Smooth muscle cell (in vitro differentiated cells): ENCODE measurements around the gene MED13L. TPM values are rescaled to one million over a fixed set of nuclear protein-coding genes. Genes with fewer than 3 reads are reported as not detected.
A peak's percentile ranks its signal among the peaks of the same experiment; 100 is the strongest.

Source experiments
- DNase-seq: peaks from one replicate; lab custom pipeline; 2025; ENCODE audit not compliant: unreplicated experiment; lab: John Stamatoyannopoulos, UW
- H2AFZ ChIP-seq: fragments of 200-600 bp; sonication (generic); 2 replicates; pipeline ENCODE4 v1.6.0; 2016; ENCODE audit warnings: antibody characterized with exemption, low read depth, mild to moderate bottlenecking
- H3F3A ChIP-seq: fragments of 200-600 bp; sonication (generic); 2 replicates; pipeline ENCODE4 v1.6.0; 2017; ENCODE audit warnings: antibody characterized with exemption, low read depth
- H3K27ac ChIP-seq: fragments of 200-600 bp; sonication (generic); 2 replicates; pipeline ENCODE4 v1.5.1; 2016; ENCODE audit warnings: low read depth, mild to moderate bottlenecking
- H3K27me3 ChIP-seq: fragments of 200-600 bp; sonication (generic); 2 replicates; pipeline ENCODE4 v1.6.1; 2016; ENCODE audit warnings: low read depth, mild to moderate bottlenecking
- H3K36me3 ChIP-seq: fragments of 200-600 bp; sonication (generic); 2 replicates; pipeline ENCODE4 v1.5.1; 2016; ENCODE audit warnings: low read depth
- H3K4me1 ChIP-seq: fragments of 200-600 bp; sonication (generic); 2 replicates; pipeline ENCODE4 v1.5.1; 2016; ENCODE audit warnings: low read depth
- H3K4me2 ChIP-seq: fragments of 200-600 bp; sonication (generic); 2 replicates; pipeline ENCODE4 v1.6.0; 2016; ENCODE audit warnings: mild to moderate bottlenecking
- H3K4me3 ChIP-seq: fragments of 200-600 bp; sonication (generic); 2 replicates; pipeline ENCODE4 v1.5.1; 2016; ENCODE audit warnings: mild to moderate bottlenecking
- H3K79me2 ChIP-seq: fragments of 200-600 bp; sonication (generic); 2 replicates; pipeline ENCODE4 v1.6.0; 2016; ENCODE audit warnings: low read depth, mild to moderate bottlenecking
- H3K9ac ChIP-seq: fragments of 200-600 bp; sonication (generic); 2 replicates; pipeline ENCODE4 v1.6.0; 2016; ENCODE audit warnings: low read depth
- H3K9me3 ChIP-seq: fragments of 200-600 bp; sonication (generic); replicated peaks from 2 replicates; pipeline ENCODE4 v1.5.1; 2016; ENCODE audit warnings: low read depth
- H4K20me1 ChIP-seq: fragments of 200-600 bp; sonication (generic); 2 replicates; pipeline ENCODE4 v1.6.0; 2016; ENCODE audit warnings: low read depth
- WGBS: methylation state at CpG from one replicate; pipeline ENCODE4 v1.1.7; 2016; ENCODE audit warnings: low lambda C conversion rate; 5-methylcytosine and 5-hydroxymethylcytosine counted together
- polyA plus RNA-seq: library from polyadenylated mRNA; unstranded; fragments of >200 nt; fragmentation: Nextera tagmentation; extraction: Ambion mirVana; gene quantifications from 2 replicates; pipeline ENCODE4 v1.2.1, GENCODE V29; 2016
- total RNA-seq: library from RNA; depleted of rRNA; stranded (reverse); fragments of >200 nt; gene quantifications from 2 replicates; pipeline ENCODE4 v1.2.3, GENCODE V29; 2014
- TF ChIP-seq, protein P1 (sequence below): fragments of 200-600 bp; sonication (generic); IDR thresholded peaks from 2 replicates; pipeline ENCODE4 v1.5.1; 2017; ENCODE audit warnings: borderline replicate concordance, mild to moderate bottlenecking, antibody characterized with exemption; ENCODE audit not compliant: insufficient read depth, poor library complexity, severe bottlenecking

The MED13L gene
- total and polyA plus RNA-seq, 2 experiments from 2014 or later, result 13.2 to 74.3 TPM

DNA sequence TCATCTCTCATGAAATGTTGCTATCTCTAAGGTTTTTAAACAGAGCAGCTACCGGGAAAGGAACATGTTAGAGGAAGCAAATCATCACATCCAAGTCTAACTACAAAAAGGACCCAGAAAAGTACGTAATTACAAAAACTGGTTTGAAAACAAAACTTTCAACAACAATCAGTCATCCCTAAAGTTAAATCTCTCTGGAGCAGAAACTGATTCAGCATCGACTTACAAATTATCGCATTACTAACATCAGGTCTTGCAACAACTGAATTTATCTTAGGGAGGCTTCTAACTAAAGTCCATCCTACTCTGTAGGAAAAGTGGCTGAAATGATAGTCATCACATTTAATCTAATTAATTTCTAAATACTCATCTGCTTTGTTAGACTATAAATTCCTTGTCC lies 137.0 kb downstream of the MED13L start:
- Histone ChIP-seq H3K4me2 (no peak overlapping the region), H3K27ac (peak overlapping the region; percentile 1)
- no peak for DNase-seq

GRCh38 chr12:116138781-116139180 lies 138.7 kb downstream of the MED13L start:
- Histone ChIP-seq H3K9me3 (no peaks in the 10 kb centered on the region), H3K4me1 (peaks cover 25% of the 10 kb centered on the region), H3F3A (peaks cover 22% of the 10 kb centered on the region), H3K27ac (peak overlapping the region; percentile 61), H3K79me2 (peaks cover 80% of the 10 kb centered on the region), H3K4me2 (peak overlapping the region; percentile 61), H2AFZ (no peak overlapping the region), H3K36me3 (no peaks in the 10 kb centered on the region), H3K4me3 (no peak overlapping the region), H4K20me1 (peaks cover 100% of the 10 kb centered on the region), H3K27me3 (no peaks in the 10 kb centered on the region), H3K9ac (no peak overlapping the region)
- DNase-seq, result no peak
- TF ChIP-seq, protein P1, sequence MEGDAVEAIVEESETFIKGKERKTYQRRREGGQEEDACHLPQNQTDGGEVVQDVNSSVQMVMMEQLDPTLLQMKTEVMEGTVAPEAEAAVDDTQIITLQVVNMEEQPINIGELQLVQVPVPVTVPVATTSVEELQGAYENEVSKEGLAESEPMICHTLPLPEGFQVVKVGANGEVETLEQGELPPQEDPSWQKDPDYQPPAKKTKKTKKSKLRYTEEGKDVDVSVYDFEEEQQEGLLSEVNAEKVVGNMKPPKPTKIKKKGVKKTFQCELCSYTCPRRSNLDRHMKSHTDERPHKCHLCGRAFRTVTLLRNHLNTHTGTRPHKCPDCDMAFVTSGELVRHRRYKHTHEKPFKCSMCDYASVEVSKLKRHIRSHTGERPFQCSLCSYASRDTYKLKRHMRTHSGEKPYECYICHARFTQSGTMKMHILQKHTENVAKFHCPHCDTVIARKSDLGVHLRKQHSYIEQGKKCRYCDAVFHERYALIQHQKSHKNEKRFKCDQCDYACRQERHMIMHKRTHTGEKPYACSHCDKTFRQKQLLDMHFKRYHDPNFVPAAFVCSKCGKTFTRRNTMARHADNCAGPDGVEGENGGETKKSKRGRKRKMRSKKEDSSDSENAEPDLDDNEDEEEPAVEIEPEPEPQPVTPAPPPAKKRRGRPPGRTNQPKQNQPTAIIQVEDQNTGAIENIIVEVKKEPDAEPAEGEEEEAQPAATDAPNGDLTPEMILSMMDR, result no peak

More for the DNA sequence above, 137.0 kb downstream of the MED13L start:
- Histone ChIP-seq H3K36me3 (no peaks in the 10 kb centered on the region), H3K4me3 (no peak overlapping the region), H3K79me2 (peaks cover 78% of the 10 kb centered on the region), H3K4me1 (peaks cover 35% of the 10 kb centered on the region), H2AFZ (no peak overlapping the region), H4K20me1 (peaks cover 99% of the 10 kb centered on the region), H3K9ac (no peak overlapping the region), H3K9me3 (no peaks in the 10 kb centered on the region), H3K27me3 (no peaks in the 10 kb centered on the region), H3F3A (peaks cover 22% of the 10 kb centered on the region)
- 71% methylated on average over 4 of the region's 4 CpGs for WGBS
- TF ChIP-seq, protein P1, result no peak

GRCh38 chr12:116138364-116138763 lies 139.1 kb downstream of the MED13L start:
- Histone ChIP-seq H3K4me3 (no peak overlapping the region), H3K27ac (peak overlapping the region; percentile 61), H3K4me2 (peak overlapping the region; percentile 61), H3K36me3 (no peaks in the 10 kb centered on the region), H3K79me2 (peaks cover 85% of the 10 kb centered on the region), H3K9ac (no peak overlapping the region), H3K27me3 (no peaks in the 10 kb centered on the region), H3F3A (peaks cover 22% of the 10 kb centered on the region), H3K4me1 (peaks cover 21% of the 10 kb centered on the region), H2AFZ (no peak overlapping the region), H4K20me1 (peaks cover 100% of the 10 kb centered on the region), H3K9me3 (no peaks in the 10 kb centered on the region)
- TF ChIP-seq, protein P1, result no peak
- 20% methylated on average over 2 of the region's 2 CpGs for WGBS
- no peak for DNase-seq

GRCh38 chr12:116137318-116137717 lies 140.2 kb downstream of the MED13L start:
- H3K4me3 ChIP-seq, result no peak overlapping the region
- H3K27ac ChIP-seq, result no peak overlapping the region
- no peaks in the 10 kb centered on the region for H3K36me3 ChIP-seq
- no peak overlapping the region for H3K4me2 ChIP-seq
- H3F3A ChIP-seq, result peaks cover 12% of the 10 kb centered on the region
- TF ChIP-seq, protein P1, result no peak
- no peaks in the 10 kb centered on the region for H3K9me3 ChIP-seq
- H3K79me2 ChIP-seq, result peaks cover 85% of the 10 kb centered on the region
- H3K27me3 ChIP-seq, result no peaks in the 10 kb centered on the region
- H4K20me1 ChIP-seq, result peaks cover 100% of the 10 kb centered on the region
- peaks cover 13% of the 10 kb centered on the region for H3K4me1 ChIP-seq
- DNase-seq, result no peak
- WGBS, result 49% methylated on average over 2 of the region's 2 CpGs
- H2AFZ ChIP-seq, result no peak overlapping the region
- no peak overlapping the region for H3K9ac ChIP-seq
